ENCODE data around the gene EID2.

DNA sequence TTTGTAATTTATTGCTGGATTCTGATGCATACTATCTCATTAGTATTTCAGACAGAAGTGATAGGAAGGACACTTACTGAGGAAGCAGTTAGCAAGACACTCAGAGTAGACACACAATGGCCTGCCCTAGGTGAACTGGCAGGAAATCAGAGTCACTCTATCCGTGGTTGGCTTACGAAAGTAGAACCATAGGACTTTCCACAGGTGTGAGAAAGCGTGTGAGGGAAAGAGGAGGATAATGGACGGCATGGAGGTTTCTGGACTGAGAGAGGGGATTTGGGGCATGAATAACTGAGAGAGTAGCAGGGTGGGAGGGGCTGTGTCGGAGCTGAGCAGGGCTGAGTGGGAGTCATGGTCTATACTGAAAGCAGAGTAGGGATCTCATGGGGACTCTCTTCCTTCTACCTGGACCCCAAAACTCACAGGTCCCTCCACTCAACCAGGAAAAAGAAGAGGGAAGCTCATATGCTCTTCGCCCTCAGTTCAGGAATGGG lies 18.7 kb upstream of the EID2 start:
- TF ChIP-seq MXI1 (IDR thresholded peaks at IDR 0.05; ENCODE audit: low read depth, low read length) (no peak), POLR2AphosphoS5 (IDR thresholded peaks at IDR 0.05; ENCODE audit: low read depth, low read length) (no peak), TAF1 (IDR thresholded peaks at IDR 0.05; ENCODE audit: borderline replicate concordance, low read depth, low read length) (no peak)
- TF ChIP-seq, protein P1, sequence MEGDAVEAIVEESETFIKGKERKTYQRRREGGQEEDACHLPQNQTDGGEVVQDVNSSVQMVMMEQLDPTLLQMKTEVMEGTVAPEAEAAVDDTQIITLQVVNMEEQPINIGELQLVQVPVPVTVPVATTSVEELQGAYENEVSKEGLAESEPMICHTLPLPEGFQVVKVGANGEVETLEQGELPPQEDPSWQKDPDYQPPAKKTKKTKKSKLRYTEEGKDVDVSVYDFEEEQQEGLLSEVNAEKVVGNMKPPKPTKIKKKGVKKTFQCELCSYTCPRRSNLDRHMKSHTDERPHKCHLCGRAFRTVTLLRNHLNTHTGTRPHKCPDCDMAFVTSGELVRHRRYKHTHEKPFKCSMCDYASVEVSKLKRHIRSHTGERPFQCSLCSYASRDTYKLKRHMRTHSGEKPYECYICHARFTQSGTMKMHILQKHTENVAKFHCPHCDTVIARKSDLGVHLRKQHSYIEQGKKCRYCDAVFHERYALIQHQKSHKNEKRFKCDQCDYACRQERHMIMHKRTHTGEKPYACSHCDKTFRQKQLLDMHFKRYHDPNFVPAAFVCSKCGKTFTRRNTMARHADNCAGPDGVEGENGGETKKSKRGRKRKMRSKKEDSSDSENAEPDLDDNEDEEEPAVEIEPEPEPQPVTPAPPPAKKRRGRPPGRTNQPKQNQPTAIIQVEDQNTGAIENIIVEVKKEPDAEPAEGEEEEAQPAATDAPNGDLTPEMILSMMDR (IDR thresholded peaks at IDR 0.05) = no peak
